Activated T-cell treated with anti-CD3 and anti-CD28 coated beads for 1 hour (primary cell): Measurements from ENCODE around the gene CBR3.

Source experiments
- DNase-seq: peaks from one replicate; pipeline ENCODE4 v3.0.0-alpha.2; 2020; ENCODE audit warnings: low read depth

CBR3 gene

GRCh38 chr21:36156339-36156814 is 21.5 kb downstream of the CBR3 start:
- DNase-seq: peak; percentile 100

- DNase-seq: no peak
Observed at GRCh38 chr21:36156815-36157670, 22.2 kb downstream of the CBR3 start, which contains the start of gene DOP1B. TSS of gene DOP1B (plus strand) at chr21:36156824. CDS start at chr21:36164734, 7,910 bp downstream.

DNA sequence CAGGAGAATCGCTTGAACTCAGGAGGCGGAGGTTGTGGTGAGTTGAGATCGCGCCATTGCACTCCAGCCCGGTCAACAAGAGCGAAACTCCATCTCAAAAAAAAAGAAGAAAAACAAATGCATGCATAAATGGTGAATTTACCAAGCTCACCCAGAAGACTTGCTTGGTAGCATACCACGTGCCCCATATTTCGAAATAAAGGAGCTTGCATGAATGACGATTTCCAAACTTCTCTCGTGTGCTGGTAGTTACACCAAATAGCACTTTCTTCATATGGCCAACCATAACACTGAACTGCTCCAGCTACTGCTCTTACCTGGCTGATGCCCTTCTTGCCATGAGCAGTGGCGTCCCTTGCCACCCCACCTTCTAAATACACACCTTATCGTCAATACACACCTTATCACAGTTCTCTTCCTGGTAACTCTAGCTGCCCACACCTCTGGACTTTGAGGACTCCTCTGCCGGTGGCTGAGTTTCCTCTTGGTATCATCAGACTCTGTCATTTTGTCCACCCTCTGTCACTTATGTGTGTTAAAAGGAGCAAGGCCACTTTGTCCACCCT is 24.6 kb downstream of the CBR3 start:
- DNase-seq: no peak

DNA sequence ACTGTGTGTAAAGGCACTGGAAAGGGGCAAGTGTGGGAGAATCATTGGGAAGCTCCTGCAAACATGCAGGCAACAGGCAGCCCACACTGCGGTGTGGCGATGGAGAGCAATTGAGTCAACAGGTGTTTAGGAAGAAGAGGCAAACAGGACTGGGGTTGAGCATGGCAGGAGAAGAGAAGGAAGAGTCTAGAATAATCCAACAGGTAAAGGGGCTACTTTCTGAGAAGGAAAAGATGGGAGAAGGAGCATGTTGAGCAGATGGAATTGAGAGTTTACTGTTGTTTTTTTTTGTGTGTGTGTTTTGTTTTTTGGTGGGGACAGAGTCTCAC is 25.9 kb downstream of the CBR3 start:
- no peak for DNase-seq

GRCh38 chr21:36162631-36163030 is 27.8 kb downstream of the CBR3 start:
- no peak for DNase-seq

GRCh38 chr21:36163750-36164741 is 29.2 kb downstream of the CBR3 start:
- DNase-seq: no peak

GRCh38 chr21:36165356-36165755 is 30.5 kb downstream of the CBR3 start:
- DNase-seq: no peak

GRCh38 chr21:36166705-36167104 is 31.8 kb downstream of the CBR3 start:
- DNase-seq: no peak

- DNase-seq: no peak
Observed at GRCh38 chr21:36167541-36167940, 32.7 kb downstream of the CBR3 start.

GRCh38 chr21:36169470-36170128 is 34.7 kb downstream of the CBR3 start:
- DNase-seq: no peak

DNA sequence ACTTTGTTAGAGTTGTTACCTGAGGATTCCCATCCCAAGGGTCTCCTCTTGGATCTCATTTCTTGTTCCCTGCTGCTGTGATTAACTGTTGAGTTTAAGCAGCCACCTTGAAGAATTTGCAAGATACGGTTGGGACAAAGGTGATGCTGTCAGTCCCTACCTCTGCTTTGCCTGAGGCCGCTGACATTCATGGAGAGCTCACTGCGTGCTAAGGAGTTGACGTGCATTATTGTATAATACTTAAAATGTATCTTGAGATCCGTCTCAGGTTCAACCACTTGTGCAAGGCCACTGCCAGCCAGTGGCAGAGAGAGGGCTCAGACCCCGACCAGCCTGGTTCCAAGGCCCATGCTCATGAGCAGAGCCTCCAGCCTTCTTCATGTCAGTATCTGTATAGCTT is 35.9 kb downstream of the CBR3 start:
- no peak for DNase-seq

- DNase-seq: no peak
Observed at GRCh38 chr21:36171336-36171735, 36.5 kb downstream of the CBR3 start.

DNA sequence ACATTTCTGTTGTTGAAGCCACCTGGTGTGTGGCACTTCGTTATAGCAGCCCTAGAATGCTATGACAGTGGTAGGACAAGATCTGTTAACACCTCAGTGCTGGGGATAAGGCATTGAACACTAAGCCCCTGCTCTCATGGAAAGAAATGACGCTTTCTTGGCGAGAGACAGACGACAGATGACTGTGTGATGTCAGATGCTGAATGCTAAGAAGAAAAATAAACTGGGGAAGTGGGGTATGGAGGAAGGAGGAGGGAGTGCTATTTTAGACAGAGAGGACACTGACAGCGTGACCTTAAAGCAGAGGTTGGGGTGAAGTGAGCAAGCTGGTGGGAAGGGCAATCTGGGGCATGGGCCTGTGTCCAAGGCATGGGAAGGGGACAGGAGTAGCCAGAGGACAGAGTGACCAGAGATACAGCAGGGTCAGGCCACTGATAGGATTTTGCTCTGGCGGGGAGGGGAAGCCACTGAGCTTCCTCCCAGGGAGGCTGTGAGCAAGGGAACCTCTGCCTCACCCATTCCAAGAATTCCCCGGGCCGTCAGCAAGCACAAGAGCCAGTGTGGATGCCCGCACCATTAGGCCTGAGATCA is 37.0 kb downstream of the CBR3 start:
- no peak for DNase-seq

DNA sequence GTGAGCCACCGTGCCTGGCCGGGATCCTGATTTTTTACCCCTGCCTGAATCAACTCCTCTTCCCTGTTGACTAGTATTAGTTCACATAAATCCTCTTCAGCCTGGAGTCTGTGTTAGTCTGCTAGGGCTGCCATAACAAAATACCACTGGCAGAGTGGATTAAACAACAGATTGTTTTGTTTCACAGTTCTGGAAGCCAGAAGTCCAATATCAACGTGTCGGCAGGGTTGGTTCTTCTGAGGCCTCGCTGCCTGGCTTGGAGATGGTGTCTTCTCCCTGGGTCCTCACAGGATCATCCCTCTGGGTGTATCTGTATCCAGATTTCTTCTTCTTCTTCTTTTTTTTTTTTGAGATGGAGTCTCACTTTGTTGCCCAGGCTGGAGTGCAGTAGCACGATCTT is 39.9 kb downstream of the CBR3 start:
- no peak for DNase-seq

GRCh38 chr21:36175771-36176565 is 41.1 kb downstream of the CBR3 start:
- DNase-seq: no peak

DNA sequence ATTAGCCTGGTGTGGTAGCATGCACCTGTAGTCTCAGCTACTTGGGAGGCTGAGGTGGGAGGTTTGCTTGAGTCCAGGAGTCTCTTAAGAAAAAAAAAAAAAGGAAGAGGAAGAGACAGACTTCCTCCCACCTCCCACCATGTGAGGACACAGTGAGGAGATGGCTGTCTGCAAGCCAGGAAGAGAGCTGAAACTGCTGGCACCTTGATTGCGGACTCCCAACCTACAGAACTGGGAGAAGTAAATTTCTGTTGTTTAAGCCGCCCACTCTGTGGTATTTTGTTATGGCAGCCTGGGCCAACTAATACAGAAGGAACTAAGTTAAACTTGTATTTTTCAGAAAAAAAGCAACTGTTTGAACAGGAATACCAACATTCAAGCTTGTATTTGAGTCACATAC is 43.5 kb downstream of the CBR3 start:
- DNase-seq: no peak

DNA sequence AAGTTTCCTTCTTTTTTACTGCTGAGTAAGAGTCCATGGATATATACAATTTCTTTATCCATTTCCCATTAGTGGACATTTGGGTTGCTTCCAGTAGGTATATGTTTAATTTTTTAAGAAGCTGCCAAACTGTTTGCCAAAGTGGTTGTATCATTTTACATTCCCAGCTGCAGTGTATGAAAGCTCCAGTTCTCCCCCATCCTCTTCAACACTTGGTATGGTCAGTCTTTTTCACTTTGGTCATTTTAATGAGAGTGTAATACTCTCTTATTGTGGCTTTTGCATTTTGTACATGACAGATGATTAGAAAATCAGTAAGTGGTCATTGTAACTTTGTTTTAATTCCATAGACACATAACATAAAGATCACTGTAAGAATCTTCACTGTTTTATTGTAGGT is 44.3 kb downstream of the CBR3 start:
- DNase-seq: no peak

DNA sequence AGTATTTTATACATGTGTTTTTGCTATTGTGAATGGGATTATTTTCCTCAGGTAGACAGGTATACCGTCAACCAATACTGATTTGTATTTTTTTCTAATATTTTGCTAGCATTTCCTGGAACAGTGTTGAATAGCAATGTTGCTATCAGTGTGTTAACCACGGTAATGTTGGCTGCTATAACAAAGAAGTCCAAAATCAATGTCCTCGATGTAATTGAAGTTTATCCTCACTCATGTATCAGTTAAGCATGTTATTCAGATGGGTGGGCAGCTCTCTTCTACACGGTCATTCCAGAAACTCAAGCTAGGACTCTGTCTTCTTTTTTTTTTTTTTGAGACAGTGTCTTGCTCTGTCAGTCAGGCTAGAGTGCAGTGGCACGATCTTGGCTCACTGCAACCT is 46.1 kb downstream of the CBR3 start:
- DNase-seq: no peak

GRCh38 chr21:36183144-36183795 is 48.4 kb downstream of the CBR3 start:
- DNase-seq: no peak

DNA sequence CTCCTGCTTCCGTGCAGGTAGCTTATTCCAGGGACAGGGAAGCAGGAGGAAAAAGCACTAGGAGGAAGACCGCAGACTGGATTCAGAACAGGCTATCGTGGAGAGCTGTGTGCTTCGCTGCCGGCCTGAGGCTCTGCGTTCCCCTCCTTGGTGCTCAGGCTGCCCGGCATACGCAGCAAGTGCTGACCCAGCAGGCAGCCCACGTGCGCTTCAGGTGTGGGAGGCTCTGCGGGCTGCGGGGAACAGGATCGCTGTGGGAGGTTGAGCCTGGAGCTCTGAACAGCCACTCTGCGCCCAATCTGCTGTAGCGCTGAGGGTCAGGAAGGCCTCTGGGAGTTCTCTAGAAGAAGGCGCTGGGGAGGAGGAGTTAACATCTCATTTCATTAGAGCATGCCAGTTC is 49.7 kb downstream of the CBR3 start:
- DNase-seq: no peak
